DND-41 (cell line): ENCODE data around the gene IL7R.

Experiments used
- CTCF ChIP-seq: IDR thresholded peaks from 2 replicates; pipeline ENCODE4 v1.5.1; 2012; ENCODE audit warnings: borderline replicate concordance, low read length, moderate library complexity, mild to moderate bottlenecking; ENCODE audit not compliant: poor library complexity, severe bottlenecking; ENCODE audit errors: extremely low read depth
- EZH2 ChIP-seq: IDR thresholded peaks from 3 replicates; pipeline ENCODE4 v1.6.1; 2012; ENCODE audit warnings: borderline replicate concordance, low read depth, mild to moderate bottlenecking, moderate library complexity, low read length, inconsistent platforms; ENCODE audit not compliant: severe bottlenecking

- TF ChIP-seq CTCF = no peak
- TF ChIP-seq EZH2 = no peak
Observed at GRCh38 chr5:35819026-35819425, 37.7 kb upstream of the IL7R start.
